GM19043 (cell line): ENCODE results near the gene BIN1.

Experiments
- ATAC-seq: cut with Tn5 transposase; IDR thresholded peaks from one replicate; pipeline ENCODE4 v1.9.1; 2021; ENCODE audit warnings: low read depth; ENCODE audit not compliant: unreplicated experiment

Gene BIN1

GRCh38 chr2:127093648-127094210 is 13.2 kb downstream of the BIN1 start:
- ATAC-seq, result no peak

DNA sequence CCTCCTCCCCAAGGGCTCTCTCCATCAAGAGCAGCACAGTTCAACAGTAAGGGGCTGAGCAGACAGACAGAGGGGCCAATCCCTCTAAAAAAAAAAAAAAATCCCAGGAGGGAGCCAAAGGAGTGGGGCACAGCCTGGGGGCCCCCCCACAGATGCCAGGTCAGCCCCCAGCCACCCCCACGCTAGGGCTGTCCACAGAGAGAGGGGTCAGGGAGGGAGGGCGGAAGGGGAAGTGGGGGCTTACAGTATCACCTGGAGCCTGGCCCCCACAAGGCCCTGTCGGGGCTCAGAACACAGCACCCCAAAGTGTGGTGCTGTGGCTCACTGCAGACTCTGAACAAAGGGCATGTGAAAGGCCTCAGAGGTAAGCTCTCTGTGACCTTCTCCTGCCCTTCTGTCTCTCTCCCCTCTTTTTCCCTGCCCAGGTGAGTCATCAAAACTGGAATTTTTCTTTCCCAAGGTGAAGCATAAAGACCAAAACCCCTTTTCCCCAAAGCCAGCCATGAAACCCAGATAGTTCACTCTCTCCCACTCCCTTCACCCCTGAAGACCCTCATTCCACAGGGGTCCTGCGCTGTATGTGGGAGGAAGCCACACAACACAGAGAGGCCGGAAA is 13.9 kb downstream of the BIN1 start:
- no peak for ATAC-seq

DNA sequence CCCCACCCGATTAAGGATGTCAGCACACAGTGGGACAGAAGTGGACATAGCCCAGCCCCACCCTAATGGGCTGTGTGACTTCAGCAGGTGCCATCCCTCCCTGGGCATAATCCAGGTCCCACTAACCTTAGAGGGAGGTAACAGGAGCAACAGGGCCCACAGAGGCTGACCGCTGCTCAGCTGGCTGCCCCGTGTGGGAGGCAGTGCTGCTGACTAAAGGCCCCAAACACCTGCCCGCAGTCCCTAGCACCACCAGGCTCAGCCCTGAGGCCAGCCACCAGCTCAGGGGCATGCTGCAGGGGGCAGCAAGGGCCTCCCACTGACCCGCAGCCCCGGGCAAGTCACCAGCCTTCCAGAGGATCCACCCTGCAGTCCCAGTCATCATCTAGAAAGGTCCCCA is 14.6 kb downstream of the BIN1 start:
- no peak for ATAC-seq

- ATAC-seq, result no peak
Observed at GRCh38 chr2:127091886-127092285, 15.1 kb downstream of the BIN1 start.

DNA sequence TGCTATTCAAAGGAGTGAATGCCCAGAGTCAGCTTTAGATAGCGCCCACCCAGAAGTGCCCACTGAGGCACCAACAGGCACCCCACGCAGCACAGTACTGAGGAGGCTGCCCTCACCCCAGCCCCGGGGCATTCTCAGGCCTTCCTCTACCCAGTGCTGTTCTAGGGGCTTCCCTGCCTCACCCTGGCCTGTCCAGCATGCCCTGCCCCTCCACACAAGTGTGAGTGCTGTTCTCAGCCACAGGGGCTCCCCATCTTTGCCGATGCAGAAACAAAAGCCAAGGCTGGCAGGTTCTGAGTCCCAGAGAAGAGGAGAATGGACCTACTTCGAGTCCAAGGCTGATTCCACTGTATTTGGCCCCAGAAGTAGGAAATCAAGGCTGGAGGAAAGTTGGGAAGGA is 15.8 kb downstream of the BIN1 start:
- no peak for ATAC-seq

- no peak for ATAC-seq
Observed at GRCh38 chr2:127090281-127091120, 16.5 kb downstream of the BIN1 start.

DNA sequence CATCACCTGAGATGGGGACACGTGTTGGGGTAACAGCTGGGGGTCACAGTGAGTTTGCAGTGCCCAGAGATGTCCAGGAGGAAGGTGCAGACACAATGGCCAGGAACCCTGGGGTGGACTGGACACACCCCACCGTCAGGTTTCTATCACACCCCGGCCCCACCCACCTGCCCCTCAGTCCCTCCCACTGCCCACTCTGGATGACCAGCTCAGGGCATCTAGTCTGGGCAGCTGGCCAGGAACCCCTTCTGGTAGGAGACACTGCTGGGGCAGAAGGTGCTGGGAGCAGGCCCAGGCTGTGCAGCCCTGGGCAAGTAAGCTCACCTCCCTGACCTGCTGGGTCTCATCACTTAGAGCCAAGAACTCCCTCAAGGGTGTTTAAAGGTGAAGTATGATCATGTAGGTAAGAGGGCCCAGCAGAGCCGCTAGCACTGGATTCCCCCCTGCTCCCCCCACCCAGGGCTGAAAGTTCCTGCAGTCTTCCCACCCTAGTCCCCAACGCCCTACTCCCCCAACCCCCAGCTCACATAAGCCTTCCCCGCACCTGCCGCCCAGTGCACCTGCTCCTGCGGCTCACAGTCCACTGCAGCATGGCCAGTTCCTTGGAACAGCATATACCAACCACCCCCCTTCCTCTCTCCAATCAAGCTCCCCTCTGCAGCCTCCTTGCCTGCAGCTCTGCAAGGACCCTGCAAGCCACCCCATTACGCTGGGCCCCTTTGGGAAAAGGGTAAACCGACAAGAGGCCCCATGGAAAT is 17.3 kb downstream of the BIN1 start:
- no peak for ATAC-seq

DNA sequence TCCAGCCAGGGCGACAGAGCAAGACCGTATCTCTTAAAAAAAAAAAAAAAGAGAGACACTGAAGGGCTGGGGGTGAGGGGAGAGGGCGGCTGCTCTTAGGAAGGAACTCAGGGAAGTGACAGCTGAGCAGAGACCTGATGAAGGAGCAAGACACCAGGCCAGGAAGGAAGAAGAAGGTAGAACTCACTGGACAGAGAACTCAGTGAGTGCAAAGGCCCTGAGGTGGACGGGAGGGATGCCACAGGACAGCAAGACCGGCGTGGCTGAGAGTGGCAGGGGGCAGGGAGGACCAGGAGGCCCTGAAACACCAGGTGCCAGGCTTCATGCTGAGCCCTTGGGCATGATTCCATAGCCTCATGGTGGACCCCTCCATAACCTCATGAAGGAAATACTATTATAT is 18.2 kb downstream of the BIN1 start:
- ATAC-seq, result no peak

- ATAC-seq, result no peak
Observed at GRCh38 chr2:127087791-127088495, 19.0 kb downstream of the BIN1 start.

GRCh38 chr2:127086990-127087790 is 19.8 kb downstream of the BIN1 start:
- peak; percentile 71 for ATAC-seq

DNA sequence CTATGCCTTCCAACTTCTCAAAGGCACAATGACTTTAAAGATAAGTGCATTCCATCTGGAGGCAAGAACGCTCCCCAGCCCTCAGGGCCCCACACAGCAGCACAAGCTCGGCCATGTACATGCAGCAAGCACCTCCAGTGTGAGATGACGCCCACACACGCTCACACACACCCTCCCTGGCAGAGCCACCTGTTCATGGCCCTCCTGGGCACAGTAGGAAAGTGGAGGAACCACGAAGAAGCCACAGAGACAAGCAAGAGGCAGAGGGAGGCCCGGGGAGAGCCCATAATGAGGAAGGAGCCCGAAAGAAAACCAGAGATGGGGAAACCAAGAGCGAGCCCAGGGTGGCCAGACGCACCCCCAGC is 21.7 kb downstream of the BIN1 start:
- no peak for ATAC-seq

DNA sequence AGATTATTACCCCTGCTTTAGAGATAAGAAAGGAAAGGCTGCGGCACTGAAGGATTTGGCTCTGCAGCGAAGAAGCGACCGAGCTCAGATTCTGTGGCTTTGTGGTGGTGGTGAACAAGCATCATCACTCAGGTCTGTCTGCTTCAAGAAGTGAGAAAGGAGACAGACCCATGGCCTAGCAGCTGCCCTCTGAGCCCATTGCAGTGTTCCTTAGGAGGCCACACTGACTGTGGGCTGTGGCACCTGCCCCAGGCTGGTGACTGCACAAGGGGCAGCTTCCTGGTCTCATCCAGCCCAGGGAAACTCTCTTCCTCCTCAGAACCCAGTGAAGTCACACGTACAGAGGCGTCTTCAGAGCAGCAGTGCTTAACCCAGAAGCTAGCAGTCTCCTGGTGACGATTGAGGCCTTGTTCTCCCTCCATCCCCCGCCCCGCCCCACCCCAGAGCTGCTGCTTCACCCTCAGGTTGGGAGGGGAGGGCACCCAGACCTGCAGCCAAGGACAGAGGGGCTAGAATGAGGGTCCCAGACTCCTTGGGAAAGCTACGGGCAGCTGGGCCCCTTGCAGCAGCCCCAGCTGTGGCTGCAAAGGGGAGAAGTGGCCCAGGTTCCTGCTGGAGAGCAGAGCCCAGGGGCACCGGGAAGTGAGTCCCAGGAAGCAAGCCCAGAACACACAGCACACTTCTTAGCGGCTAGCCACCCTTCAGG is 22.2 kb downstream of the BIN1 start:
- no peak for ATAC-seq

DNA sequence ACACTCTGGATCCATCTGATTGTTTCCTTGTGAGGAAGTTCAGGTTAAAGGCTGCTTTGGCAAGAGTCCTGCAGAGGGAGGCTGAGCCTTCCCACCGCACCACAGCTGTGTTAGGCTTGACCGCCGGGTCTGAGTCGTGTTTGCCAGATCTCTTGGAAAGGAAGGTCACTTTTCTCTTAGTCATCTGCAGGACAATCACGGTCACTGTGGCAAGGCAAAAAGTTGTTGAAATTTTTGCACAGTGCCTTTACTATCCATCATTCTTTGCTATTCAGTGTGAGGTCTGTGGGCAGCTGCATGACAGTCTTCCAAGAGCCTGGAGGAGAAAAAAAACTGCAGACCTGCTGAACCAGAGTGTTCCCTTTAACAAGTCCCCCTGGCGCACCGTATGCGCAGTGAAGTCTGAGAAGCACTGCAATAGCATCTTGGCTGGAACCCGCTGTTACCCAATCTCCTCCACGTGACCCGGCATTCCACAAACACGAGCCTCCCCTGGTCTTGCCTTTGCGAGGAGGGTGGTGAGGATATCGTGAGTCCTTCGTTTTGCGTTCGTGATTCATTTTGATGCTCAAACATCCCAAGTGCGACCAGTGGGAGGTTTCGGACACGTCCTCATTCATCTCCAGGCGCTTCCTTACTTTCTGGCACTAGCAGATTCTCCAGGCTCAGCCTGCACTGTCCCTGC is 23.0 kb downstream of the BIN1 start:
- ATAC-seq, result no peak

- ATAC-seq, result no peak
Observed at GRCh38 chr2:127082974-127083373, 24.0 kb downstream of the BIN1 start.

DNA sequence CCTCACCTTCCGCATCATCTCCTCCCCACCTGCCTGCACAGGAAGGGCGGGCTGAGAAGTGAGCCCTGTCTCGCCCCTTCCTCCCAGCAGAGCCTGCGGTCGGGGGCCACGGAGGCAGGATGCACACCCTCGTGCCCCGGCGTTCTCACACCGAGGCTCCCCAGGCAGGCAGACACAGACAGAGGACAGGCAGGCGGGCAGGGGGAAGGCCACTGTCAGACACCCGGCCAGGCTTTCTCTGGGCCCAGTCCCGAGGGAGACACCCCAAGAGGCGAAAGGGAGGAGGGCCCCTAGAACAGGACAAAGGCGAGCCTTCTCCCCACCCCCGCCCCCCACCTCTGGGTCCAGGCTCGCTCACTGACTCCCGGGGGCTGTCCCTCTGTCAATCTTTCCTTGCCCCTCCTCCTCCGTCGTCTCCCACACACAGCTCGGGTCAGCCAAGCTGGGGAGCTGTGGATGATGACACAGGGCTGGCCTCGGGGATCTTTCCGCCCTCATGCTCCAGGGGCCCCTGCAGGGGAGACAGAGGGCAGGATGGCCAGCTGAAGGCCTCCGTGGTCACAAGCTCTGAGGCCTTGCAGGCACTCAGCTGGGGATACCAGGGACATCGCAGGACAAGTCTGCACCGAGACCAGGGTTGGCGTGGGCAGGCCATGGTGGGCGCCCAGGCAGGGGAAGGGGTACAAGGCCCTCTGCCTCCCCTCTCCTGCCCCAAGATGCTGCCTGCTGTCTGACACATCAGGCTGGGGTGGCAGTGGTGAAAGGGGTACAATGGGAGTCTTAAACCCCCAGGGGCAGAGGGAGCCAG is 24.9 kb downstream of the BIN1 start:
- ATAC-seq, result peak; percentile 46

DNA sequence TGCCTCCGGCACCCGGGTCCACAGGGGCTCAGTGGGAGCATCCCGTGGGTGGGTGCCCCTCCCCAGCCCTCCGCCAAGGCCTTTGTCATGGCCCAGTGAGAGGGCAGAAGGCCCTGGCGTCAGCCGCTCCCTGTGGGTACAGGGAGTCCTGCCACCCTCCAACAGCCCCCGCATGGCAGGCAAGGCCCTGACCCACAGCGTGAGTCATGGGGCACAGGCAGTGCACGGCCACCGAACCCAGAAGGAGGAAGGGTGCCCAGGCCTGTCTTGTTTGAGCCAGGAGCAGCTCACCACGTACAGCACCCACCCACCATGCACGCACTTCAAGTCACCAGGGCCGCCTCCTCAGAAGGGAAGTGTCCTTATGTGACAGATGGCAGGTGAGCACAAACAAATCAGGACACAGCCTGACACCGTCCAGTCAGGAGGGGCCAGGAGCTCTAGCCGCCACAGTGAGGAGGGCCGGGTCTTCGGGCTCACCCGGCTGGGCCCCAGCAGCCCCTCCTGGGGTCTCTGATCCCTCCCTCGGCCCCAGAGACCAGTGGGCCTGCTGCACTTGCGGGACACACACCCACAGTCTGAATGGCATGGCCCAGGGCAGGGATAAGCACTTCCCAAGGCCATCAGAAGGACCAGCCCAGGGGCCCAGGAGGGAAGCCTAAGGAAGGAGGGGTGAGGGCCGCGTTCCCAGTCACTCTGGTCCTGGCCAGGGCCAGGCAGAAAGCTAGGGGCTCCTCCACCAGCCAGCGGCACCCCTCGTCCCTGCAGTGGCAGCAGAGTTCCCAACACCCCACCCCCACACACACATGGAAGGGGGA is 25.8 kb downstream of the BIN1 start:
- peak; percentile 42 for ATAC-seq
